Suprapubic skin (tissue), 4 donors: ENCODE data around the gene RC3H1.

Experiments used
- CTCF ChIP-seq, 2 donors: fragments of 200-600 bp in 1 of 2; fragments of 450-650 bp in 1 of 2; sonication (generic) in 1 of 2; IDR thresholded peaks; one replicate each; pipeline ENCODE4 v1.5.1; 2016 to 2019; ENCODE audit warnings: antibody characterized with exemption in 2 of 2, mild to moderate bottlenecking in 1 of 2, moderate library complexity in 1 of 2
- POLR2A ChIP-seq, 2 donors: fragments of 450-650 bp; IDR thresholded peaks; one replicate each; pipeline ENCODE4 v1.6.1; 2017; ENCODE audit warnings: antibody characterized with exemption in 2 of 2, mild to moderate bottlenecking in 2 of 2, moderate library complexity in 2 of 2
- POLR2AphosphoS5 ChIP-seq, 3 donors: sonication (generic); formaldehyde crosslinking; IDR thresholded peaks; one replicate each; pipeline ENCODE4 v1.6.1; 2017; ENCODE audit warnings: antibody characterized with exemption in 3 of 3

- TF ChIP-seq POLR2A (IDR thresholded peaks at IDR 0.05) (no peak), CTCF (IDR thresholded peaks at IDR 0.05) (no peak), POLR2AphosphoS5 (IDR thresholded peaks at IDR 0.05) (no peak)
Measured at GRCh38 chr1:174008979-174009378, 13.2 kb downstream of the RC3H1 start.
